ENCODE measurements around the gene CTNNA2.

- TF ChIP-seq, protein P1, sequence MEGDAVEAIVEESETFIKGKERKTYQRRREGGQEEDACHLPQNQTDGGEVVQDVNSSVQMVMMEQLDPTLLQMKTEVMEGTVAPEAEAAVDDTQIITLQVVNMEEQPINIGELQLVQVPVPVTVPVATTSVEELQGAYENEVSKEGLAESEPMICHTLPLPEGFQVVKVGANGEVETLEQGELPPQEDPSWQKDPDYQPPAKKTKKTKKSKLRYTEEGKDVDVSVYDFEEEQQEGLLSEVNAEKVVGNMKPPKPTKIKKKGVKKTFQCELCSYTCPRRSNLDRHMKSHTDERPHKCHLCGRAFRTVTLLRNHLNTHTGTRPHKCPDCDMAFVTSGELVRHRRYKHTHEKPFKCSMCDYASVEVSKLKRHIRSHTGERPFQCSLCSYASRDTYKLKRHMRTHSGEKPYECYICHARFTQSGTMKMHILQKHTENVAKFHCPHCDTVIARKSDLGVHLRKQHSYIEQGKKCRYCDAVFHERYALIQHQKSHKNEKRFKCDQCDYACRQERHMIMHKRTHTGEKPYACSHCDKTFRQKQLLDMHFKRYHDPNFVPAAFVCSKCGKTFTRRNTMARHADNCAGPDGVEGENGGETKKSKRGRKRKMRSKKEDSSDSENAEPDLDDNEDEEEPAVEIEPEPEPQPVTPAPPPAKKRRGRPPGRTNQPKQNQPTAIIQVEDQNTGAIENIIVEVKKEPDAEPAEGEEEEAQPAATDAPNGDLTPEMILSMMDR (IDR thresholded peaks at IDR 0.05): no peak
- no peak for TF ChIP-seq ZFX (IDR thresholded peaks at IDR 0.05; ENCODE audit: borderline replicate concordance)
Observed at GRCh38 chr2:80057956-80058355, 545.1 kb downstream of the CTNNA2 start.

Measured in 22Rv1 (cell line).